Measurements from ENCODE around the gene CHERP. TPM values are rescaled to one million over a fixed set of nuclear protein-coding genes. Genes with fewer than 3 reads are reported as not detected.

Gene CHERP
- total and polyA plus RNA-seq, 2 donors (not counting 1 experiment from before 2014, with no cell fraction given) = 38.3 to 98.9 TPM

DNA sequence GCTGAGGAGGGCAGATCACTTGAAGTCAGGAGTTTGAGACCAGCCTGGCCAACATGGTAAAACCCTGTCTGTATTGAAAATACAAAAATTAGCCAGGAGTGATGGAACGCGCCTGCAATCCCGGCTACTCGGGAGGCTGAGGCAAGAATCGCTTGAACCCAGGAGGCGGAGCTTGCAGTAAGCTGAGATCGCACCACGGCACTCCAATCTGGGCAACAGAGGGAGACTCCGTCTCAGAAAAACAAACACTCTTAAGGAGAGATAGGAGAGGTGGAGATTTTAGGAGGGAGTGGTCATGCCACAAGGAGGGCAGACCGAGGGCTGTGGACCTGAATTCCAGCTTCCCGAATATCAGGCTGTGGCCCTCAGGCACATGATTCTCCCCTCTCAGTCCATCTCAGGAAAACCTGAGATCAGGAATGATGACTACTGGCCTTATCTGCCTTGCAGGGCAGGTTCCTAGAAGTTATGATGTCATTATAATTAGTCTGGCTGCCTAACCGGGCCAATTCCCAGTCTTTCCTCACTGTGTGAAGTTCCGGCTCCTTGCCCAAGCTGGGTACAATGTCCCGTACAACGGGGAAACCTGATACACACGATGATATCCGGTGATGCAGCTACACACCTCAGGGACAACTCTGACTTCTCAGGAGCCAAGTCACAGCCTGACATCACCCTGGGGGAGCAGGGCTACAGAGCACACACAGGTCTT is 27.5 kb upstream of the CHERP start:
- POLR2A ChIA-PET = no interaction called here
- Histone ChIP-seq H3K9ac (ENCODE audit: low read length) (no peak overlapping the region), H3K4me2 (replicated peaks; ENCODE audit: low read depth, low read length, poor library complexity, severe bottlenecking) (no peak overlapping the region), H4K20me1 (ENCODE audit: control insufficient read depth, insufficient read depth, low read length, poor library complexity, severe bottlenecking) (peaks cover 12% of the 10 kb centered on the region), H3K4me1 (ENCODE audit: control insufficient read depth in 2 of 2, insufficient read depth in 2 of 2, low read length in 2 of 2) (peaks cover 36 to 47% of the 10 kb centered on the region in 2 donors), H3K36me3 (replicated peaks in 1 of 2; ENCODE audit: control extremely low read depth in 1 of 2, control insufficient read depth in 1 of 2, extremely low read depth in 1 of 2, insufficient read depth in 2 of 2, low read length in 1 of 2) (peaks cover 0 to 38% of the 10 kb centered on the region in 2 experiments), H3K79me2 (ENCODE audit: control insufficient read depth, insufficient read depth, low read length) (peaks cover 63% of the 10 kb centered on the region), H2AFZ (ENCODE audit: insufficient read depth, low read depth, low read length, poor library complexity, severe bottlenecking) (no peak overlapping the region), H3K4me3 (ENCODE audit: control extremely low read depth in 1 of 5, extremely low read depth in 1 of 5, insufficient read depth in 1 of 5, low read depth in 2 of 5, low read length in 4 of 5) (no peak overlapping the region), H3K9me3 (ENCODE audit: control extremely low read depth in 1 of 3, control insufficient read depth in 2 of 3, insufficient read depth in 1 of 3, low read length in 2 of 3) (no peaks in the 10 kb centered on the region), H3K27me3 (replicated peaks in 1 of 4; ENCODE audit: control extremely low read depth in 1 of 4, control insufficient read depth in 3 of 4, insufficient read depth in 4 of 4, low read length in 3 of 4) (no peaks in the 10 kb centered on the region), H3K27ac (ENCODE audit: low read length in 2 of 2) (no peak overlapping the region)
- peaks cover 43% of the 10 kb centered on the region for H3K4me1 Mint-ChIP-seq
- intact Hi-C loops (cut with micrococcal nuclease) = no loop called here
- TF ChIP-seq CTCF (IDR thresholded peaks at IDR 0.05) (no peak), EZH2 (IDR thresholded peaks at IDR 0.05; ENCODE audit: borderline replicate concordance, insufficient read depth, low read depth, low read length, poor library complexity, severe bottlenecking) (no peak)
- no peak overlapping the region for H3K4me3 Mint-ChIP-seq
- DNase-seq (no peak), ATAC-seq (ENCODE audit: low read depth) (no peak)
- no peaks in the 10 kb centered on the region for H3K27me3 Mint-ChIP-seq
- CTCF ChIA-PET = interaction anchor here (1.0 to 1.6 kb wide), 2 partner anchors 15 to 41 kb away, joined by 3 read pairs; no protein-coding TSS in a partner anchor
- no peaks in the 10 kb centered on the region for H3K9me3 Mint-ChIP-seq (ENCODE audit: insufficient read depth)
- H3K27ac Mint-ChIP-seq = no peak overlapping the region
- 97% methylated on average over 16 of the region's 17 CpGs for WGBS (ENCODE audit: insufficient coverage)

- H4K20me1 ChIP-seq (ENCODE audit: control insufficient read depth, insufficient read depth, low read length, poor library complexity, severe bottlenecking) = no peaks in the 10 kb centered on the region
- intact Hi-C loops (cut with micrococcal nuclease) = no loop called here
- no peak overlapping the region for H3K4me3 ChIP-seq (ENCODE audit: control extremely low read depth in 1 of 5, extremely low read depth in 1 of 5, insufficient read depth in 1 of 5, low read depth in 2 of 5, low read length in 4 of 5)
- H3K9me3 Mint-ChIP-seq (ENCODE audit: insufficient read depth) = no peaks in the 10 kb centered on the region
- TF ChIP-seq EZH2 (IDR thresholded peaks at IDR 0.05; ENCODE audit: borderline replicate concordance, insufficient read depth, low read depth, low read length, poor library complexity, severe bottlenecking) (no peak), CTCF (IDR thresholded peaks at IDR 0.05) (no peak)
- ChIA-PET CTCF (interaction anchor here (0.7 kb wide), 1 partner anchor 96 kb away, joined by 3 read pairs; no protein-coding TSS in a partner anchor), POLR2A (no interaction called here)
- peaks cover 9 to 40% of the 10 kb centered on the region in 2 experiments for H3K36me3 ChIP-seq (replicated peaks in 1 of 2; ENCODE audit: control extremely low read depth in 1 of 2, control insufficient read depth in 1 of 2, extremely low read depth in 1 of 2, insufficient read depth in 2 of 2, low read length in 1 of 2)
- no peak overlapping the region for H3K9ac ChIP-seq (ENCODE audit: low read length)
- H3K27me3 Mint-ChIP-seq = no peaks in the 10 kb centered on the region
- H3K27ac ChIP-seq (ENCODE audit: low read length in 2 of 2) = peak overlapping the region; percentile 7 to 36
- no peaks in the 10 kb centered on the region for H3K27me3 ChIP-seq (replicated peaks in 1 of 4; ENCODE audit: control extremely low read depth in 1 of 4, control insufficient read depth in 3 of 4, insufficient read depth in 4 of 4, low read length in 3 of 4)
- no peak overlapping the region for H3K4me2 ChIP-seq (replicated peaks; ENCODE audit: low read depth, low read length, poor library complexity, severe bottlenecking)
- no CpG with 5 or more reads among the region's 5 CpGs for WGBS (ENCODE audit: insufficient coverage)
- H2AFZ ChIP-seq (ENCODE audit: insufficient read depth, low read depth, low read length, poor library complexity, severe bottlenecking) = no peak overlapping the region
- H3K79me2 ChIP-seq (ENCODE audit: control insufficient read depth, insufficient read depth, low read length) = peaks cover 40% of the 10 kb centered on the region
- no peaks in the 10 kb centered on the region for H3K9me3 ChIP-seq (ENCODE audit: control extremely low read depth in 1 of 3, control insufficient read depth in 2 of 3, insufficient read depth in 1 of 3, low read length in 2 of 3)
- ATAC-seq (ENCODE audit: low read depth) (no peak), DNase-seq (no peak)
- no peak overlapping the region for H3K4me3 Mint-ChIP-seq
- peaks cover 19% of the 10 kb centered on the region for H3K4me1 Mint-ChIP-seq
- peaks cover 17 to 26% of the 10 kb centered on the region in 2 donors for H3K4me1 ChIP-seq (ENCODE audit: control insufficient read depth in 2 of 2, insufficient read depth in 2 of 2, low read length in 2 of 2)
- peak overlapping the region; percentile 81 for H3K27ac Mint-ChIP-seq
Observed at GRCh38 chr19:16566702-16567101, 24.5 kb upstream of the CHERP start.
